RWPE2 (cell line): Measurements from ENCODE around the gene ADCY3.

Experiments used
- ATAC-seq: fragments of 200-7000 bp; cut with Tn5 transposase; 3 replicates; pipeline ENCODE4 v1.9.1; 2021; ENCODE audit warnings: low read depth
- DNase-seq: peaks from one replicate; pipeline ENCODE4 v3.0.0-alpha.2; 2020; ENCODE audit warnings: low spot score
- H3K27ac ChIP-seq: fragments of 450-650 bp; 2 replicates; pipeline ENCODE4 v1.5.1; 2017; ENCODE audit warnings: mild to moderate bottlenecking; ENCODE audit not compliant: poor library complexity, severe bottlenecking
- H3K27me3 ChIP-seq: fragments of 250-450 bp; sonication (Bioruptor Pico); 2 replicates; pipeline ENCODE4 v1.5.1; 2021; ENCODE audit warnings: mild to moderate bottlenecking, moderate library complexity; ENCODE audit not compliant: insufficient read depth, poor library complexity, severe bottlenecking
- H3K36me3 ChIP-seq: fragments of 250-450 bp; sonication (Bioruptor Pico); 2 replicates; pipeline ENCODE4 v1.5.1; 2020; ENCODE audit warnings: low read depth, mild to moderate bottlenecking, moderate library complexity
- H3K4me1 ChIP-seq: fragments of 250-450 bp; sonication (Bioruptor Pico); 2 replicates; pipeline ENCODE4 v1.5.1; 2021; ENCODE audit warnings: mild to moderate bottlenecking, moderate library complexity; ENCODE audit not compliant: insufficient read depth, poor library complexity, severe bottlenecking
- H3K4me3 ChIP-seq: fragments of 250-450 bp; sonication (Bioruptor Pico); 2 replicates; pipeline ENCODE4 v1.5.1; 2021; ENCODE audit warnings: mild to moderate bottlenecking, moderate library complexity; ENCODE audit not compliant: severe bottlenecking
- H3K9me3 ChIP-seq: fragments of 250-450 bp; sonication (Bioruptor Pico); 2 replicates; pipeline ENCODE4 v1.5.1; 2021; ENCODE audit warnings: mild to moderate bottlenecking, moderate library complexity; ENCODE audit not compliant: severe bottlenecking
- TF ChIP-seq, protein P1 (sequence below): fragments of 450-650 bp; IDR thresholded peaks from one replicate; pipeline ENCODE4 v1.5.1; 2017; ENCODE audit warnings: mild to moderate bottlenecking, moderate library complexity; ENCODE audit not compliant: poor library complexity, severe bottlenecking

ADCY3 gene

DNA sequence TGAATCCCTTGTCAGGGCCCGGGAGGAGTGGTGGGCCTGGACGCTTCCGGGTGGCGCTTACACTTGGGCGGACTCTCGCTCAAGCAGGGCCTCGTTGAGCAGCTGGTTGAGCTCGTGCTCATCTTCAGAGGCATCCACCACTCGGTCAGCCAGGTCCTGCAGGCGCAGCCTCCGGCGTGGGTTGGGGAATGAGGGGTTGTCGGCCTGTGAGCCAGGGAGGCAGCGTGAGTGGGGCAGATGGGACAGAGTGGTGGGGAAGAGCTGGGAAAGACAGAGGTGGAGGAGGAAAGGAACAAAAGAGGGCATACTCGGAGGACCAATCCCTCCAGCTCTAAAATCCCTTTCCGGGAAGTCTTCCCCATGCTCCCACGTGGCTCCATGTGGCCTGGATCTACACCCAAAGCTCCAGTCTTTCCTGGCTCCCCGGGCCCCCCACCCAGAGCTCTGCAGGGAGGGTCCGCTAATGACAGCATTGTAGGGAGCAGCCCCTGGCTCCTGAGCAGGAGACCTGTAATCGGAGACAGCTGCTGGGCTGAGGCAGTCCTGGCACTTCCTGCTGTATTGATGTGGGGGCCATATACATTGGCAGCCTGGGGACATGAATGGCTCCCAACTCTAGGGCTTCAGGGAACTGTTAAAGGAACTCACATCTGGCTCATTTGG is 85.2 kb downstream of the ADCY3 start:
- no peak overlapping the region for H3K27ac ChIP-seq
- no peak overlapping the region for H3K4me3 ChIP-seq
- H3K36me3 ChIP-seq = peaks cover 16% of the 10 kb centered on the region
- ATAC-seq = no peak
- no peaks in the 10 kb centered on the region for H3K4me1 ChIP-seq
- TF ChIP-seq, protein P1, sequence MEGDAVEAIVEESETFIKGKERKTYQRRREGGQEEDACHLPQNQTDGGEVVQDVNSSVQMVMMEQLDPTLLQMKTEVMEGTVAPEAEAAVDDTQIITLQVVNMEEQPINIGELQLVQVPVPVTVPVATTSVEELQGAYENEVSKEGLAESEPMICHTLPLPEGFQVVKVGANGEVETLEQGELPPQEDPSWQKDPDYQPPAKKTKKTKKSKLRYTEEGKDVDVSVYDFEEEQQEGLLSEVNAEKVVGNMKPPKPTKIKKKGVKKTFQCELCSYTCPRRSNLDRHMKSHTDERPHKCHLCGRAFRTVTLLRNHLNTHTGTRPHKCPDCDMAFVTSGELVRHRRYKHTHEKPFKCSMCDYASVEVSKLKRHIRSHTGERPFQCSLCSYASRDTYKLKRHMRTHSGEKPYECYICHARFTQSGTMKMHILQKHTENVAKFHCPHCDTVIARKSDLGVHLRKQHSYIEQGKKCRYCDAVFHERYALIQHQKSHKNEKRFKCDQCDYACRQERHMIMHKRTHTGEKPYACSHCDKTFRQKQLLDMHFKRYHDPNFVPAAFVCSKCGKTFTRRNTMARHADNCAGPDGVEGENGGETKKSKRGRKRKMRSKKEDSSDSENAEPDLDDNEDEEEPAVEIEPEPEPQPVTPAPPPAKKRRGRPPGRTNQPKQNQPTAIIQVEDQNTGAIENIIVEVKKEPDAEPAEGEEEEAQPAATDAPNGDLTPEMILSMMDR = no peak
- DNase-seq = no peak
- H3K9me3 ChIP-seq = no peaks in the 10 kb centered on the region
- H3K27me3 ChIP-seq = no peaks in the 10 kb centered on the region

DNA sequence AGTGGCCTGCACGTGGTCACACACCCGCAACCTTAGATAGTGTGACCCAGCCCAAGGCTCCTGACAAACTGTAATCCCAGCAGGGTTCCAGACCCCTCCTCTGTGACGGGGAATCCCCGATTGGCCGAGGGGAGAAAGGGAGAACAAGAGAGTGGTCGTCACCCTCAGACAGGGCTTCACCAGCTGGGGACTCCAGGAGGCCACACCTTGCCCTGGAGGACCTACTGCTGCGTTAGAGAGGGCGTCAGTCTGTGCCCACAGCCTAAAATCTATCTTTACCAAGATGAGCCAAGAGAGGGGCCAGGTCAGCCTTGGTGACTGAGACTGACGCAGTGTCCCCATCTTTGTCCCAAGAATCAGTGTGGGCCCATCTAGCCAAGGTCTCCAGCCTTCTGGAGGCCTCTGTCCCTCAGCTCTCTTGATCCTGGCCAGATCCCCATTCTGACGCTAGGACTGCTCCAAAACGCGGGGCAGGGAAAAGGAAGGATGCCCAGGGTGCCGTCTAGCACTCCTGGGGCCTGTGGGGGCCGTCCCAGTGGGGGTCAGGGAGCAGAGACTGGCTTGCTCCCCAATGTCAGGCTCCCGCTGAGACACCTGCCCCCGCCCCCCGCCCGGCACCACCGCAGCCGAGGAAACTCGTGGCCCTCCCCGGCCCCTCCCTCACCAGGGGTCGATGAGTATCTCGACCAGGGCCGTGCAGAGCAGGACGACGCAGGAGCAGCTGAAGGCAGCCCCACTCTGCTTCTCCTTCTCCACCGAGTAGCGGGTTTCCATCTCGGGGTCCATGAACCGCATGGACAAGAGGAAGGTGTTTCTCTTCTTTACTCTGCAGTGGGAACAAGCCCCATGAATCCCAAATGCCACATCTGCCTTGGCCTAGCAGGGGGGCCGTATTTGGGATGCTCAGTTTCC is 86.0 kb downstream of the ADCY3 start:
- DNase-seq = no peak
- H3K27ac ChIP-seq = no peak overlapping the region
- no peaks in the 10 kb centered on the region for H3K9me3 ChIP-seq
- no peaks in the 10 kb centered on the region for H3K27me3 ChIP-seq
- TF ChIP-seq, protein P1 = no peak
- H3K36me3 ChIP-seq = peaks cover 16% of the 10 kb centered on the region
- no peaks in the 10 kb centered on the region for H3K4me1 ChIP-seq
- no peak for ATAC-seq
- no peak overlapping the region for H3K4me3 ChIP-seq

DNA sequence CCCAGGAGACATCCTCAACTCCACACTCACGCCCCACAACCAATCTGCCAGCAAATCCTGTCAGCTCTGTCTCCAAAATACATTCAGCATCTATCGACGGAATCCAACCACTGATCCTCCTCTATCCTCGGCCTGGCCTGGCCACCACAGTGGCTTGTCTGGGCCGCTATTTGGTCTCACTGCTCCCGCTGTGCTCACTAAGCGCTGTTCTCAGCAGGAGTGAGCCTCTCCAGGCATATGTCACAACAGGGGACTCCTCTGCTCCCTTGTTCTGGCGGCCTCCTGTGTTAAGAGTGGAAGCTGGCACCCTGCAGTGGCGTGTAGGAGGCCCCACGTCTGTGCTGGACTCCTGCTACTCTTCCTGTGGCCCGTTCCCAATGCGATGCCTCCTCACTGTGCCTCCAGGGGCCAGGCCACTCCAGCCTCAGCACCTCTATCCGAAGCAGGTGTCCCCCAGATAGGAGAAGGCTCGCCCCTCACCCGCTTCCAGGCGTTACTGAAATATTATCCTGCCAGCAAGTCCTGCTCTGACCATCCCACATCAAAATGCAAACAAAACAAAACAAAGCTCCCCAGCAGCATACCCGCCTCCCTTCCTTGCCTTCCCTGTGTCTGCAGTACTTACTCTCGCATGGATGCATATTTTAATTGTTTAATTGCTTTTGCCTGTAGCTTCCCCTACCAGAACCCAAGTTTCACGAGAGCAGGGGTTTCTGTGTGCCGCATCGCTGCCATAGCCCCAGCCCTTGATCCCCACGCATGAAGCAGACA is 86.9 kb downstream of the ADCY3 start:
- H3K4me1 ChIP-seq = no peaks in the 10 kb centered on the region
- no peak overlapping the region for H3K4me3 ChIP-seq
- H3K27me3 ChIP-seq = no peaks in the 10 kb centered on the region
- no peak overlapping the region for H3K27ac ChIP-seq
- TF ChIP-seq, protein P1 = no peak
- peak; percentile 31 for DNase-seq
- ATAC-seq = no peak
- no peaks in the 10 kb centered on the region for H3K9me3 ChIP-seq
- peaks cover 16% of the 10 kb centered on the region for H3K36me3 ChIP-seq

DNA sequence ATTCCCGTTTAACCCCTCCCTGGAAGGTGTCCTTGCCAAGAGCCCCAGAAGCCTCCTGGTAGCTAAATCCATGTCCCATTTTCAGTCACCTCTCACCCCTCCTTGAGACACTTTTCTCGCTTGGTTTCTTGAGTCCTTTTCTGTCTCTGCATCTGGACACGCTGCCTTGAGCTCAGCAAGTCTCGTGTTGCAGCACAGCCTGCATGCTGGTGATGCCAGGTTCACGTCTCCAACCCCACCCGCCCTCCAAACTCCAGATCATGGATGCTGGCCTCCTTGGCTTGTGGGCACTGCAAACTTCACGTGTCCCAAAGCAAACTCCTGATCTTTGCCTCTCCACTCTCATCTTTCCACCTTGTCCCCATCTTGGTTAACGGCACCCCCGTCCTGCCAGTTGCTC is 87.5 kb downstream of the ADCY3 start:
- Histone ChIP-seq H3K4me3 (no peak overlapping the region), H3K9me3 (no peaks in the 10 kb centered on the region), H3K36me3 (peaks cover 16% of the 10 kb centered on the region), H3K27ac (no peak overlapping the region), H3K27me3 (no peaks in the 10 kb centered on the region), H3K4me1 (no peaks in the 10 kb centered on the region)
- TF ChIP-seq, protein P1 = no peak
- DNase-seq (peak; percentile 24), ATAC-seq (no peak)
